K562 treated with DMSO at 1 percent for 12 hours (cell line): ENCODE measurements around the gene PLCD3. TPM values are rescaled to one million over a fixed set of nuclear protein-coding genes. Genes with fewer than 3 reads are reported as not detected.

Experiments used
- total RNA-seq: library from RNA; unstranded; fragments of 300-600 nt; gene quantifications from 2 replicates; pipeline ENCODE4 v1.2.3, GENCODE V29; 2022; ENCODE audit not compliant: insufficient read depth

PLCD3 gene
- total RNA-seq, result 9.7 and 13.1 TPM in 2 replicates

GRCh38 chr17:45132320-45132571 is at the start of gene PLCD3:
TSS of gene PLCD3 (minus strand) at chr17:45132515. CDS start at chr17:45132410, 105 bp downstream.

GRCh38 chr17:45161288-45162024 is 29.1 kb upstream of the PLCD3 start, which contains the start of gene HEXIM2:
TSS of gene HEXIM2 (plus strand) at chr17:45161875. CDS start at chr17:45162794, 919 bp downstream.

GRCh38 chr17:45148183-45149036 is 16.1 kb upstream of the PLCD3 start, which contains the start of gene HEXIM1:
TSS of gene HEXIM1 (plus strand) at chr17:45148475. CDS start at chr17:45149191, 716 bp downstream.

GRCh38 chr17:45135192-45135977 is 3.1 kb upstream of the PLCD3 start, which contains the start of gene ACBD4:
TSS of gene ACBD4 (plus strand) at chr17:45135687. CDS start at chr17:45136145, 458 bp downstream.

GRCh38 chr17:45060797-45061605 is 71.3 kb downstream of the PLCD3 start, which contains the start of gene NMT1:
TSS of gene NMT1 (plus strand) at chr17:45061317. CDS start at chr17:45061330, 13 bp downstream.

Other genes starting within 250 kb of the PLCD3 start
- gene EFTUD2, start 233.1 kb downstream of the PLCD3 start, total RNA-seq, result 54.1 and 93.8 TPM in 2 replicates
- 2.4 and 3.9 TPM in 2 replicates for gene GFAP, start 217.0 kb downstream of the PLCD3 start, total RNA-seq
- gene KIF18B, start 184.7 kb downstream of the PLCD3 start, total RNA-seq, result 9.7 and 24.0 TPM in 2 replicates
- gene C1QL1, start 164.2 kb downstream of the PLCD3 start, total RNA-seq, result 1.3 and 1.7 TPM in 2 replicates
- gene DCAKD, start 80.9 kb downstream of the PLCD3 start, total RNA-seq, result 34.3 and 53.4 TPM in 2 replicates
- 101 and 125 TPM in 2 replicates for gene NMT1, start 71.2 kb downstream of the PLCD3 start, total RNA-seq
- gene ACBD4, start 3.2 kb upstream of the PLCD3 start, total RNA-seq, result 8.4 and 17.7 TPM in 2 replicates
- gene HEXIM1, start 16.0 kb upstream of the PLCD3 start, total RNA-seq, result 21.7 and 39.1 TPM in 2 replicates
- gene HEXIM2, start 29.4 kb upstream of the PLCD3 start, total RNA-seq, result 7.4 and 7.9 TPM in 2 replicates
- gene FMNL1, start 89.4 kb upstream of the PLCD3 start, total RNA-seq, result 32.6 and 61.5 TPM in 2 replicates
- not detected in 2 replicates for gene SPATA32, start 129.6 kb upstream of the PLCD3 start, total RNA-seq
- gene MAP3K14, start 184.5 kb upstream of the PLCD3 start, total RNA-seq, result 3.8 and 7.4 TPM in 2 replicates